PFSK-1 (cell line): Measurements from ENCODE around the gene ECT2L.

ENCODE experiments used
- POLR2AphosphoS5 ChIP-seq: IDR thresholded peaks from 2 replicates; pipeline ENCODE4 v1.6.1; 2012; ENCODE audit warnings: low read depth, mild to moderate bottlenecking, control low read depth, low read length, moderate library complexity
- REST ChIP-seq, 2 experiments: IDR thresholded peaks; 2 replicates each; pipeline versions ENCODE4 v1.6.1 to v1.8.0; 2011 to 2012; ENCODE audit warnings: low read depth in 2 of 2, low read length in 2 of 2, control low read depth in 1 of 2, inconsistent platforms in 1 of 2, mild to moderate bottlenecking in 1 of 2, moderate library complexity in 1 of 2; ENCODE audit not compliant: insufficient read depth in 1 of 2
- SIN3A ChIP-seq: IDR thresholded peaks from 2 replicates; pipeline ENCODE4 v1.6.1; 2012; ENCODE audit warnings: mild to moderate bottlenecking, low read length, moderate library complexity, borderline replicate concordance; ENCODE audit not compliant: insufficient read depth
- TAF1 ChIP-seq: IDR thresholded peaks from 2 replicates; pipeline ENCODE4 v1.6.1; 2012; ENCODE audit warnings: low read length, control low read depth, borderline replicate concordance; ENCODE audit not compliant: insufficient read depth

- no peak for TF ChIP-seq SIN3A
- TF ChIP-seq REST (IDR thresholded peaks at IDR 0.05; ENCODE audit: insufficient read depth in 1 of 2, low read depth in 2 of 2, low read length in 2 of 2), result no peak
- TF ChIP-seq TAF1, result no peak
- no peak for TF ChIP-seq POLR2AphosphoS5
These were observed 111.3 kb downstream of the ECT2L start for GRCh38 chr6:138907167-138907566.
